ENCODE data around the gene CHD5.

The CHD5 gene

DNA sequence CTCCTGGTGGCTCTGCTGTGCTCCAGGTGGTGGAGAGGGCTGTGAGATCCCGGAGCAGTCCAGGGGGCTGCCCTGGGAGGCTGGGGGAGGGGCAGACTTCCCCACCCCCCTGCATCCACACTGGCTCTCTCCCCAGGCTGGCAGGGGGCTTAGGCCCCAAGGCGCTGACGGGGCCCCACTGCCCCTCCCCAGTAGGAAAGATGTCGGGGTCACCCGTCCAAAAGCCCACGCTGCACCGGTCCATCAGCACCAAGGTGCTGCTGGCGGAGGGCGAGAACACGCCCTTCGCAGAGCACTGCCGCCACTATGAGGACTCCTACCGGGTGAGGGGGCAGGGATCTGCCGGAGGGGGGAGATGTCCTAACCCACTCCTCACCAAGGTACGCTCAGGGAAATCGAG lies 31.6 kb upstream of the CHD5 start:
- Histone ChIP-seq H3K9ac (no peak overlapping the region), H3K4me2 (ENCODE audit: low read length) (no peak overlapping the region), H3K9me3 (ENCODE audit: control insufficient read depth, low read length) (no peaks in the 10 kb centered on the region), H3K27me3 (ENCODE audit: control insufficient read depth, insufficient read depth, low read length) (no peaks in the 10 kb centered on the region), H3K4me3 (ENCODE audit: low read depth, low read length) (no peak overlapping the region), H3K27ac (no peak overlapping the region), H3K4me1 (no peaks in the 10 kb centered on the region), H3K36me3 (ENCODE audit: control insufficient read depth, insufficient read depth, low read length) (no peaks in the 10 kb centered on the region), H2AFZ (no peak overlapping the region), H3K79me2 (no peaks in the 10 kb centered on the region)
- TF ChIP-seq, protein P1, sequence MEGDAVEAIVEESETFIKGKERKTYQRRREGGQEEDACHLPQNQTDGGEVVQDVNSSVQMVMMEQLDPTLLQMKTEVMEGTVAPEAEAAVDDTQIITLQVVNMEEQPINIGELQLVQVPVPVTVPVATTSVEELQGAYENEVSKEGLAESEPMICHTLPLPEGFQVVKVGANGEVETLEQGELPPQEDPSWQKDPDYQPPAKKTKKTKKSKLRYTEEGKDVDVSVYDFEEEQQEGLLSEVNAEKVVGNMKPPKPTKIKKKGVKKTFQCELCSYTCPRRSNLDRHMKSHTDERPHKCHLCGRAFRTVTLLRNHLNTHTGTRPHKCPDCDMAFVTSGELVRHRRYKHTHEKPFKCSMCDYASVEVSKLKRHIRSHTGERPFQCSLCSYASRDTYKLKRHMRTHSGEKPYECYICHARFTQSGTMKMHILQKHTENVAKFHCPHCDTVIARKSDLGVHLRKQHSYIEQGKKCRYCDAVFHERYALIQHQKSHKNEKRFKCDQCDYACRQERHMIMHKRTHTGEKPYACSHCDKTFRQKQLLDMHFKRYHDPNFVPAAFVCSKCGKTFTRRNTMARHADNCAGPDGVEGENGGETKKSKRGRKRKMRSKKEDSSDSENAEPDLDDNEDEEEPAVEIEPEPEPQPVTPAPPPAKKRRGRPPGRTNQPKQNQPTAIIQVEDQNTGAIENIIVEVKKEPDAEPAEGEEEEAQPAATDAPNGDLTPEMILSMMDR (IDR thresholded peaks at IDR 0.05): no peak

DNA sequence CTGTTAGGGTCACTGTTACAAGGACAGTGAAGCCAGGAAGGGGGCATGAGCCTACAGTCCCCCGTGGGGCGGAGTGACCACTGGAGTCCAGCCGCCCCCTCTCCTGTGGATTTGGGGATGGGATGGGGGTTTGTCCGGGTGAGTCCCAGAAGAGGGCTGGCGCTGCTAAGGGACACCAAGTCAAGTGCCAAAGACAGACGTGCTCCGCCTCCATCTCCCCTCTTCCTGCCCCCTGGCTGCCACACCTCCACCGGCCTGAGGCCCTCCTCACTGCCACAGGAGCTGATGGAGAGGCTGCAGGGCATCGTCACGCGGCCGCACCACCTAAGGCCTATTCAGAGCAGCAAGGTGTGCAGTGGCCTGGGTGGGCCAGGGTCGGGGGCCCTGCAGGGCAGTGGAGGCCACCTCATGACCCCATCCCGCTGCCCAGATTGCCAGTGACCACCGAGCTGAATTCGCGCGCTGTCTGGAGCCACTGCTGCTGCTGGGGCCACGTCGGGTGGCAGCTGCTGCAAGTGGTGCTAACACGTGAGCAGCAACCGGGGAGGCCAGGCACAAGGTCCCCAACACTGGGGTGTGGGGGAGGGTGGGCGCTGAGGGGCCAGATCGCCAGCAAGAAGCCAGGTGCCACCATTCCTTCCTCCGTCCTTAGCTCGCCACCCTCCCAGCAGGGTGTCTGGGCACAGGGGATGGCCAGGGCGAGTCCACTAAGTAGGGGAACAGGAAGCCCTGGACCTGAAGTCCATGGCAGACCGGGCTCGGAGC lies 30.7 kb upstream of the CHD5 start:
- Histone ChIP-seq H3K4me3 (ENCODE audit: low read depth, low read length) (no peak overlapping the region), H3K36me3 (ENCODE audit: control insufficient read depth, insufficient read depth, low read length) (no peaks in the 10 kb centered on the region), H2AFZ (no peak overlapping the region), H3K27ac (no peak overlapping the region), H3K27me3 (ENCODE audit: control insufficient read depth, insufficient read depth, low read length) (no peaks in the 10 kb centered on the region), H3K9me3 (ENCODE audit: control insufficient read depth, low read length) (no peaks in the 10 kb centered on the region), H3K4me1 (no peaks in the 10 kb centered on the region), H3K9ac (no peak overlapping the region), H3K79me2 (no peaks in the 10 kb centered on the region), H3K4me2 (ENCODE audit: low read length) (no peak overlapping the region)
- TF ChIP-seq, protein P1 (IDR thresholded peaks at IDR 0.05): no peak

DNA sequence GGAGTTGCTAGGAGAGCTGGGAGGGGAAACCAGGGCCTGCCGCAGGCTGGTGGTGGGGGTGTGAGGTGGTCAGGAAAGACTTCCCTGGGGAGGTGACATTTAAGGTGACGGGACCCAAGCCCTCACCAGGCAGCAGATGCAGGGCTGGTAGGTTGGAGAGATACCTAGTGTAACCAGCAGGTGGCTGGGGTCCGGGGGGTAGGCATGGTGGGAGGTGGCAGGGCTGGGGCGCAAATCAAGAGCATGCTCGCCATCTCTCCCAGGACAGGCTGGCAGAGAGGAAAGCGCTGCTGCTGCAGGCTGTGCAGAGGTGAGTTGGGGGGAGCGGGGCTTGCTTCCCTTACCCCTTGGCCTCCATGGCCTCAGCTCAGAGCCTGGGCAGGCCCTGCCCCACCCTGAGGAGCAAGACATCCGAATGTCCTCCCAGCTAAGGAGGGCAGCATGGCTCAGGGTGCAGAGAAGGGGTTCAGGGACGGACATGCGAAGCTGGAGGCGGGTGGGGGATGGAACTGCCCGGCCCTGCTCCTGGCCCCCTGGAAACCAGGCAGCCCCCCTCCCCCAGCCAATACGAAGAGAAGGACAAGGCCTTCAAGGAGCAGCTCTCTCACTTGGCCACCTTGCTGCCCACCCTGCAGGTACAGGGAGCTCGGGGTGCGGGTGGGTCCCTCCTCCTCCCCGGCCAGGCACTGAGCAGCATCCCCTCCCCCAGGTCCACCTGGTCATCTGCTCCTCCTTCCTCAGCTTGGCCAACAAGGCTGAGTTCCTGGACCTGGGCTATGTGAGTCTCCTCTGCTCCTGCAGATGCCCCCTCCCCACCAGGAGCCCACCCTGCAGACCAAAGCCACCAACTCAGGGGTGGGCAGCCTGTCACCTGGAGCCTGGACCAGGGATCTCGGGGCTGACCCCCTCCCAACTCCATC lies 29.8 kb upstream of the CHD5 start:
- peaks cover under 1% of the 10 kb centered on the region for H3K4me1 ChIP-seq
- H3K79me2 ChIP-seq: no peaks in the 10 kb centered on the region
- no peak overlapping the region for H3K4me2 ChIP-seq (ENCODE audit: low read length)
- no peak overlapping the region for H3K9ac ChIP-seq
- TF ChIP-seq, protein P1 (IDR thresholded peaks at IDR 0.05): no peak
- H3K27ac ChIP-seq: no peak overlapping the region
- H2AFZ ChIP-seq: no peak overlapping the region
- no peaks in the 10 kb centered on the region for H3K36me3 ChIP-seq (ENCODE audit: control insufficient read depth, insufficient read depth, low read length)
- H3K4me3 ChIP-seq (ENCODE audit: low read depth, low read length): no peak overlapping the region
- no peaks in the 10 kb centered on the region for H3K9me3 ChIP-seq (ENCODE audit: control insufficient read depth, low read length)
- no peaks in the 10 kb centered on the region for H3K27me3 ChIP-seq (ENCODE audit: control insufficient read depth, insufficient read depth, low read length)

DNA sequence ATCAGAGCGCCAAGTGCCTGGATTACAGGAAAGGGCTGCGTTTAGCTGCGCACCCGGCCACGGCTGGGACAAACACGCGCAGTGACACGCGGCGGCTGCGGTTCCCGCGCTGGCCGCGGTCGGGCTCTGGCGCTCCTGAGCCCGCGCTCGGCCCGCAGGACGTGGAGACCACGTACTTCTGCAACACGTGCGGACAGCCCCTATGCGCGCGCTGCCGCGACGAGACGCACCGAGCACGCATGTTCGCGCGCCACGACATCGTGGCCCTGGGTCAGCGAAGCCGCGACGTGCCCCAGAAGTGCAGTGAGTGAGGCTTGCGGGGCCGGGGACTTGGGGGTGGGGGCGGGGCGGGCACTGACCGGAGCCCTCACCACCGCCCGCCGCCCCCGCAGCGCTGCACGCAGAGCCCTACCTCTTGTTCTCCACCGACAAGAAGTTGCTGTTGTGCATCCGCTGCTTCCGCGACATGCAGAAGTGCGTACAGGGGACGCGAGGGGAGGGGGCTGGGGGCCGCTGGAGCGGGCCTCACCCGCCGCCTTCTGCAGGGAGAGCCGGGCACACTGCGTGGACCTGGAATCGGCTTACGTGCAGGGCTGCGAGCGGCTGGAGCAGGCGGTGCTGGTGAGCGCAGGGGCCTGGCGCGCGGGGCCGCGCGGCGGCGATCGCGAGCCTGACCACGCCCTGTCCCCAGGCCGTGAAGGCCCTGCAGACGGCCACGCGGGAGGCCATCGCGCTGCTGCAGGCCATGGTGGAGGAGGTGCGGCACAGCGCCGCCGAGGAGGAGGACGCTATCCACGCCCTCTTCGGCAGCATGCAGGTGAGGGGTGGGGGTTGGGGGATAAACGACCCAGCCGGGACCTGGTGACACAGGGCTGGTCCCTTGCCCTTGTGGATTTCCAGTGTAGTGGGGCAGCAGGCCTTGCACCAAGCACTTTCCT lies 28.9 kb upstream of the CHD5 start:
- no peak overlapping the region for H3K27ac ChIP-seq

More for the DNA sequence above, 28.9 kb upstream of the CHD5 start:
- TF ChIP-seq, protein P1 (IDR thresholded peaks at IDR 0.05): no peak
- Histone ChIP-seq H3K79me2 (no peaks in the 10 kb centered on the region), H3K9ac (no peak overlapping the region), H3K4me3 (ENCODE audit: low read depth, low read length) (no peak overlapping the region), H3K9me3 (ENCODE audit: control insufficient read depth, low read length) (no peaks in the 10 kb centered on the region), H3K36me3 (ENCODE audit: control insufficient read depth, insufficient read depth, low read length) (no peaks in the 10 kb centered on the region), H3K27me3 (ENCODE audit: control insufficient read depth, insufficient read depth, low read length) (no peaks in the 10 kb centered on the region), H3K4me2 (ENCODE audit: low read length) (no peak overlapping the region), H3K4me1 (peaks cover 3% of the 10 kb centered on the region), H2AFZ (no peak overlapping the region)

Measured in parathyroid adenoma (tissue), 2 donors.